NCI-H146 (cell line): ENCODE measurements around the gene PPA2.
A peak's percentile ranks its signal among the peaks of the same experiment; 100 is the strongest.
"Not testable (repeated sequence)": the region's sequence is repeated elsewhere in the genome, so short reads cannot be mapped to it uniquely, and the experiment has no call there.

ENCODE experiments used
- DNase-seq: peaks from one replicate; lab custom pipeline; 2025; lab: John Stamatoyannopoulos, UW

The PPA2 gene

GRCh38 chr4:105473324-105474098 is at the start of gene PPA2:
TSS of gene PPA2 (minus strand) at chr4:105474062. CDS start at chr4:105474050, 12 bp downstream.
- peak; percentile 76 for DNase-seq

GRCh38 chr4:105520819-105521790 is 47.2 kb upstream of the PPA2 start:
- DNase-seq: peak; percentile 2

GRCh38 chr4:105510245-105510644 is 36.4 kb upstream of the PPA2 start:
- no peak for DNase-seq

GRCh38 chr4:105509714-105510113 is 35.9 kb upstream of the PPA2 start:
- DNase-seq: no peak

- DNase-seq: no peak
These were observed 35.4 kb upstream of the PPA2 start for GRCh38 chr4:105509291-105509690.

GRCh38 chr4:105504744-105505143 is 30.9 kb upstream of the PPA2 start:
- DNase-seq: no peak

- no peak for DNase-seq
These were observed 29.6 kb upstream of the PPA2 start for GRCh38 chr4:105503484-105503883.

- DNase-seq: no peak
These were observed 23.0 kb upstream of the PPA2 start for GRCh38 chr4:105496899-105497298.

- DNase-seq: no peak
These were observed 21.8 kb upstream of the PPA2 start for GRCh38 chr4:105495667-105496066.

- no peak for DNase-seq
These were observed 16.7 kb upstream of the PPA2 start for GRCh38 chr4:105490523-105490922.

- DNase-seq: no peak
These were observed 10.0 kb upstream of the PPA2 start for GRCh38 chr4:105483840-105484239.

- no peak for DNase-seq
These were observed 247 bp upstream of the PPA2 start for GRCh38 chr4:105474099-105474518.

GRCh38 chr4:105472871-105473323 is 965 bp downstream of the PPA2 start:
- DNase-seq: peak; percentile 20

GRCh38 chr4:105471566-105472176 is 2.2 kb downstream of the PPA2 start:
- DNase-seq: peak; percentile 30

GRCh38 chr4:105470766-105471165 is 3.1 kb downstream of the PPA2 start:
- DNase-seq: no peak

GRCh38 chr4:105469736-105470135 is 4.1 kb downstream of the PPA2 start:
- no peak for DNase-seq

- DNase-seq: no peak
These were observed 7.3 kb downstream of the PPA2 start for GRCh38 chr4:105466580-105466979.

- not testable (repeated sequence) for DNase-seq
These were observed 9.3 kb downstream of the PPA2 start for GRCh38 chr4:105464563-105464962.

GRCh38 chr4:105462576-105462975 is 11.3 kb downstream of the PPA2 start:
- DNase-seq: no peak

GRCh38 chr4:105461621-105462382 is 12.1 kb downstream of the PPA2 start:
- DNase-seq: no peak

- DNase-seq: no peak
These were observed 12.6 kb downstream of the PPA2 start for GRCh38 chr4:105461221-105461620.

- DNase-seq: no peak
These were observed 13.6 kb downstream of the PPA2 start for GRCh38 chr4:105460306-105460705.
